ENCODE data around the gene XKR8. TPM values are rescaled to one million over a fixed set of nuclear protein-coding genes. Genes with fewer than 3 reads are reported as not detected.

XKR8 gene
- total RNA-seq, 2 donors from 2014 or later, result 7.1 to 9.8 TPM

DNA sequence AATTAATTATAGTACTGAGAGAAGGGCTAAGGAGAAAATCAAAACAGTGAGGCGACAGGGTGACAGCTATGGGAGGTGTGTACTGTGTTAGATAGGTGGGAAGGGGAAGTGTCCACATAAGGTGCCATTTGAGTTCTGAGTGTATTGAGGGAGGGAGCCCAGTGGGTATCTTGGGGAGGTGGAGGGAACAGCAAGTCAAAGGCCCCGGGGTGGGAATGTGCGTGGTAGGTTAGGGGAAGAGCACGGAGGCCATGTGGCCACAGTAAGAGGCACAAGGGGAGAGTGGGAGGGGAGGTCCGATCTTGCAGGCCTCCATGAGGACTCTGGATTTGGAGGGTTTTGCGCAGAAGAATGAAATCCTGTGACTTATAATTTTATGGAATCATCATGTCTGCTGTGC is 3.0 kb upstream of the XKR8 start:
- DNase-seq, result no peak
- intact Hi-C loops (cut with DNase I), result no loop called here
- no peak overlapping the region for H3K9ac ChIP-seq (ENCODE audit: low read depth in 2 of 2, low read length in 2 of 2)
- H3K27me3 ChIP-seq, result no peaks in the 10 kb centered on the region
- peaks cover 3% of the 10 kb centered on the region for H3K4me1 ChIP-seq
- H3K4me3 ChIP-seq, result no peak overlapping the region
- no peak overlapping the region for H3K27ac ChIP-seq
- H3K36me3 ChIP-seq, result no peaks in the 10 kb centered on the region
- no peaks in the 10 kb centered on the region for H3K9me3 ChIP-seq
- TF ChIP-seq, protein P1, sequence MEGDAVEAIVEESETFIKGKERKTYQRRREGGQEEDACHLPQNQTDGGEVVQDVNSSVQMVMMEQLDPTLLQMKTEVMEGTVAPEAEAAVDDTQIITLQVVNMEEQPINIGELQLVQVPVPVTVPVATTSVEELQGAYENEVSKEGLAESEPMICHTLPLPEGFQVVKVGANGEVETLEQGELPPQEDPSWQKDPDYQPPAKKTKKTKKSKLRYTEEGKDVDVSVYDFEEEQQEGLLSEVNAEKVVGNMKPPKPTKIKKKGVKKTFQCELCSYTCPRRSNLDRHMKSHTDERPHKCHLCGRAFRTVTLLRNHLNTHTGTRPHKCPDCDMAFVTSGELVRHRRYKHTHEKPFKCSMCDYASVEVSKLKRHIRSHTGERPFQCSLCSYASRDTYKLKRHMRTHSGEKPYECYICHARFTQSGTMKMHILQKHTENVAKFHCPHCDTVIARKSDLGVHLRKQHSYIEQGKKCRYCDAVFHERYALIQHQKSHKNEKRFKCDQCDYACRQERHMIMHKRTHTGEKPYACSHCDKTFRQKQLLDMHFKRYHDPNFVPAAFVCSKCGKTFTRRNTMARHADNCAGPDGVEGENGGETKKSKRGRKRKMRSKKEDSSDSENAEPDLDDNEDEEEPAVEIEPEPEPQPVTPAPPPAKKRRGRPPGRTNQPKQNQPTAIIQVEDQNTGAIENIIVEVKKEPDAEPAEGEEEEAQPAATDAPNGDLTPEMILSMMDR (IDR thresholded peaks at IDR 0.05), result no peak

DNA sequence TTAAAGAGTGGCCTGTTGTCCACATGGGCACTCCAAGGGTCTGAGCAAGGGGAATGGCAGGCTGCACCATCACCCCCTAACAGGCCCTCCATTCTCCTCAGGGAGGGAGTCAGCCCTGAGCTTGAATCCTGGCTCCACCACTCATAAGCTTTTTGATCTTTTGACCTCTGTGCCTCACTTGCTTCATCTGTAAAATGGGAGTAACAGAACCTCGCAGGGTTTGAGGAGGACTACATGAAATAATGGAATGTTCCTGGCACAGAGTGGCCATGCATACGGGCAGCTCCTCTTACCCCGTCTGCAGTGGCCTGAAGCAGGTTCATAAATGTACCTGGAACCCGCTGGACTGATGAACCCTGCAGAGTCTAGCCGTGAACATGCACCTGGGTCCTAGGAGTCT is 2.1 kb upstream of the XKR8 start:
- no peak overlapping the region for H3K27ac ChIP-seq
- H3K4me1 ChIP-seq, result peaks cover 3% of the 10 kb centered on the region
- TF ChIP-seq, protein P1 (IDR thresholded peaks at IDR 0.05), result no peak
- H3K9ac ChIP-seq (ENCODE audit: low read depth in 2 of 2, low read length in 2 of 2), result no peak overlapping the region
- no peak overlapping the region for H3K4me3 ChIP-seq
- H3K9me3 ChIP-seq, result no peaks in the 10 kb centered on the region
- DNase-seq, result no peak
- intact Hi-C loops (cut with DNase I), result no loop called here
- H3K27me3 ChIP-seq, result no peaks in the 10 kb centered on the region
- H3K36me3 ChIP-seq, result no peaks in the 10 kb centered on the region

DNA sequence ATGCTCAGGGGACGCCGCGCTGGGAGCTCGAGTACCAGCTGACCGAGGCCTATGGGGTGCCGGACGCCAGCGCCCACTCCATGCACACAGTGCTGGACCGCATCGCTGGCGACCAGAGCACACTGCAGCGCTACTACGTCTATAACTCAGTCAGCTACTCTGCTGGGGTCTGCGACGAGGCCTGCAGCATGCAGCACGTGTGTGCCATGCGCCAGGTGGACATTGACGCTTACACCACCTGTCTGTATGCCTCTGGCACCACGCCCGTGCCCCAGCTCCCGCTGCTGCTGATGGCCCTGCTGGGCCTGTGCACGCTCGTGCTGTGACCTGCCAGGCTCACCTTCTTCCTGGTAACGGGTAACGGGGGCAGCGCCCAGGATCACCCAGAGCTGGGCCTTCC is 1.3 kb upstream of the XKR8 start:
- Histone ChIP-seq H3K9ac (ENCODE audit: low read depth in 2 of 2, low read length in 2 of 2) (no peak overlapping the region), H3K9me3 (no peaks in the 10 kb centered on the region), H3K27me3 (no peaks in the 10 kb centered on the region), H3K36me3 (no peaks in the 10 kb centered on the region), H3K4me1 (peaks cover 3% of the 10 kb centered on the region), H3K27ac (no peak overlapping the region), H3K4me3 (no peak overlapping the region)
- TF ChIP-seq, protein P1 (IDR thresholded peaks at IDR 0.05), result no peak
- intact Hi-C loops (cut with DNase I), result no loop called here
- DNase-seq, result no peak

DNA sequence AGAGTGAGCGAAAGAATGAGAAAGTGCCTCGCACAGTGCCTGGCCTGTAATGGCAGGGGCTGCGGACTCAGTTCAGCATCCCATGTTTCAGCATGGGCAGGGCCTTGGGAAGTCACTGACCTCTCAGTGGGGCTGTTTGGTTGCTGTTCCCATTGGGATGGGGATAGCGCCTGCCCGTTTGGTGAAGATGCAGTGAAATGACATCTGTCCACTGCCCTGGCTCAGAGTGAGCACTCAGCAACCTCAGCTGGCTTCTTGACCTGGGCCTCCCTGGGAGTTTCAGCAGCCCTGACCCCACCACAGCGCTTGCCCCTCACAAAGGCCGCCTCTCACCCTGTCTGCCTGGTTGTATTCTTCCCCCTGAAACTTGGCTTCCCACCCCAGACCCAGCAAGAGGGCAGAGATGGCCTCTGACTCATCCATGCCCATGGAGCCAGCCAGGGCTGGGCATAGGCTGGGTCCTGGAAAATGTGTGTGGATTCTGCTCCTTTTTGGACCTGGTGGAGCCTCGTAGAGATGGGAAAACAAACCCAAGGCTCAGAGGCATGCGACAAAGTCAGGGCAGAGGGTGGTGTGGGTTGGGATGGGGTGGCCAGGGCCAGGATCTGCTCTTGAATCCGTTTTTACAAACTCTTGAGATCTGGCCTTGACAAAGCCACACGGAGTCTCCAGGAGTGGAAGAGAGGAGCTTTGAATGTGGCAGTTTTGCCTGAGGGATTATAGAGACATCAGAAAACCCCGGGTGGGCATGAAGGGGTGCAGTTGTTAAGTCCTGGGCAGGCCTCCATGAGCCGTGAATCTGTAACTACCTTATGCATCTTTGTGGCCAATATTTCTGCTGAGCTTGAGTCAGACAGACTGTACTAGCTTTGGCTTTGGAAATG is 1.2 kb downstream of the XKR8 start:
- Histone ChIP-seq H3K27me3 (no peaks in the 10 kb centered on the region), H3K4me3 (peak overlapping the region; percentile 61), H3K9ac (ENCODE audit: low read depth in 2 of 2, low read length in 2 of 2) (peak overlapping the region; percentile 88), H3K9me3 (no peaks in the 10 kb centered on the region), H3K36me3 (no peaks in the 10 kb centered on the region), H3K27ac (peak overlapping the region; percentile 97), H3K4me1 (peaks cover 3% of the 10 kb centered on the region)
- intact Hi-C loops (cut with DNase I), result no loop called here
- DNase-seq, result no peak
- TF ChIP-seq, protein P1 (IDR thresholded peaks at IDR 0.05), result no peak

DNA sequence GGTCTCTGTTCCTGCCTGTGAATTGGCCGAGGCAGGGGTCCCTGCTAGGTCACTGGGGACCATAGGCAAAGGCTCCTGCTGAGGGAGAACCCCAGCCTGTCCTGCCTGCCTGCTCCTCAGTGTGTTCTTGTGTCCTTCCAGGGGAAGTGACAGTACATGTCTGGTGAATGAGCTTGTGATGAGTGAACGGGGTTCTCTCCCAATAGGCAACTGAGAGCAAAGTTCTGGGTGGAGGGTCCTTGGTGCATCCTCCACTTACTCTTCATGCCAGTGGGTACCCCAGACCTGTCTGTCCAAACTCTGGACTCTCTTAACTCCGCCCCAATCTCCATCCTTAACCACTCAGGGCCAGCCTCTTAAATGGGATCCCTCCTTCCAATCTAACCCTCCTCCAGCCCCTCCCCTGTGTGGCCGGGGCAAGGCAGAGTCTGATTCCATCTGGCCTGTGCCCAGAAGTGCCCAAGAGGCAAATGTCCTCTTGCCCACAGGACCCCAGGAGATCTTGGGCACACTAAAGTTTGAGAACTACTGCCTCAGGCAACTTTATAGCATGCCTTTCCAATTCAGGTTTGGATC is 2.0 kb downstream of the XKR8 start:
- TF ChIP-seq, protein P1 (IDR thresholded peaks at IDR 0.05), result no peak
- H3K36me3 ChIP-seq, result no peaks in the 10 kb centered on the region
- H3K4me3 ChIP-seq, result no peak overlapping the region
- DNase-seq, result no peak
- no peaks in the 10 kb centered on the region for H3K9me3 ChIP-seq
- intact Hi-C loops (cut with DNase I), result no loop called here
- H3K4me1 ChIP-seq, result peaks cover 3% of the 10 kb centered on the region
- no peaks in the 10 kb centered on the region for H3K27me3 ChIP-seq
- H3K9ac ChIP-seq (ENCODE audit: low read depth in 2 of 2, low read length in 2 of 2), result peak overlapping the region in 1 of 2 donors; percentile 88
- H3K27ac ChIP-seq, result no peak overlapping the region
